DND-41 (cell line): Measurements from ENCODE around the gene ITGA6.

Experiments used
- ATAC-seq: fragments of 200-7000 bp; cut with Tn5 transposase; 3 replicates; pipeline ENCODE4 v1.9.1; 2021; ENCODE audit warnings: low read depth; ENCODE audit not compliant: insufficient read depth
- DNase-seq: peaks from one replicate; pipeline ENCODE4 v3.0.0-alpha.2; 2020
- H2AFZ ChIP-seq: 2 replicates; pipeline ENCODE4 v1.6.0; 2012; ENCODE audit warnings: low read depth, low read length
- H3K27ac ChIP-seq: 2 replicates; pipeline ENCODE4 v1.5.1; 2012; ENCODE audit warnings: low read length, inconsistent platforms
- H3K27me3 ChIP-seq: fragments of 200-600 bp; sonication (generic); 2 replicates; pipeline ENCODE4 v1.6.0; 2012; ENCODE audit warnings: low read length, mild to moderate bottlenecking, inconsistent platforms; ENCODE audit not compliant: insufficient read depth, poor library complexity
- H3K36me3 ChIP-seq: 2 replicates; pipeline ENCODE4 v1.5.1; 2012; ENCODE audit warnings: low read length, inconsistent platforms; ENCODE audit not compliant: insufficient read depth
- H3K4me1 ChIP-seq: 2 replicates; pipeline ENCODE4 v1.5.1; 2012; ENCODE audit warnings: mild to moderate bottlenecking, low read length; ENCODE audit not compliant: insufficient read depth
- H3K4me2 ChIP-seq: 2 replicates; pipeline ENCODE4 v1.6.0; 2012; ENCODE audit warnings: mild to moderate bottlenecking, moderate library complexity, low read length, inconsistent platforms; ENCODE audit not compliant: insufficient read depth
- H3K4me3 ChIP-seq, 2 experiments: fragments of 200-600 bp in 1 of 2; shearing (Covaris generic) in 1 of 2; 2 replicates each; pipeline ENCODE4 v1.5.1; 2012 to 2016; ENCODE audit warnings: inconsistent platforms in 2 of 2, low read length in 2 of 2, mild to moderate bottlenecking in 2 of 2, low read depth in 1 of 2, moderate library complexity in 1 of 2
- H3K79me2 ChIP-seq: 2 replicates; pipeline ENCODE4 v1.6.0; 2012; ENCODE audit warnings: low read length, inconsistent platforms; ENCODE audit not compliant: insufficient read depth
- H3K9ac ChIP-seq: 2 replicates; pipeline ENCODE4 v1.6.0; 2012; ENCODE audit warnings: low read depth, mild to moderate bottlenecking, inconsistent platforms, low read length, moderate library complexity
- H3K9me3 ChIP-seq: 2 replicates; pipeline ENCODE4 v1.5.1; 2012; ENCODE audit warnings: low read length, moderate library complexity, mild to moderate bottlenecking, inconsistent platforms; ENCODE audit not compliant: insufficient read depth, severe bottlenecking
- H4K20me1 ChIP-seq: 2 replicates; pipeline ENCODE4 v1.6.0; 2012; ENCODE audit warnings: low read length; ENCODE audit not compliant: insufficient read depth
- EZH2 ChIP-seq: IDR thresholded peaks from 3 replicates; pipeline ENCODE4 v1.6.1; 2012; ENCODE audit warnings: borderline replicate concordance, low read depth, mild to moderate bottlenecking, moderate library complexity, low read length, inconsistent platforms; ENCODE audit not compliant: severe bottlenecking
- TF ChIP-seq, protein P1 (sequence below): IDR thresholded peaks from 2 replicates; pipeline ENCODE4 v1.5.1; 2012; ENCODE audit warnings: borderline replicate concordance, low read length, moderate library complexity, mild to moderate bottlenecking; ENCODE audit not compliant: poor library complexity, severe bottlenecking; ENCODE audit errors: extremely low read depth

The ITGA6 gene

DNA sequence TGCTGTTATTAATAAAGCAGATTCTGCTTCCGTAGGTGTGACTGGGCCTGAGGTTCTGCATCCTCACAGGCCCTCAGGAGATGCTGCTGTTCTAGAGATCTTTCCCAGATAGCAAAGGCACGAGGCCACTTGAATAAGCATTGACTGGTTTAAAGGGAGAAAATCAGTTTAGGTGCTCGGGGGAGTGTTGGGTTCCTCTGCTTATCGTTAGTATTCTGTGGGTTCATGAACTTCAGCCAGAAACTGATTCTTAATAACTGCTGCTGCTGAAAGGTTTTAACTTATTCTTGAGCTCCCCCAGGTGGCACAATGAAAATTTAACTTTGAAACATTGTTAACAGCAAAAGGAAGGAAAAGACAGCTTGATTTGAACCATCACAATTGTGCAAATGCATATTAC is 56.9 kb downstream of the ITGA6 start:
- Histone ChIP-seq H2AFZ (no peak overlapping the region), H3K4me2 (no peak overlapping the region), H3K36me3 (0 out of 2 replicates have a peak, but pooled peaks cover 4% of the 10 kb centered on the region), H3K4me3 (no peak overlapping the region), H3K27ac (no peak overlapping the region), H3K9ac (no peak overlapping the region), H3K9me3 (no peaks in the 10 kb centered on the region), H3K4me1 (no peaks in the 10 kb centered on the region), H3K27me3 (no peaks in the 10 kb centered on the region), H4K20me1 (no peaks in the 10 kb centered on the region), H3K79me2 (no peaks in the 10 kb centered on the region)
- DNase-seq (no peak), ATAC-seq (no peak)
- TF ChIP-seq, protein P1, sequence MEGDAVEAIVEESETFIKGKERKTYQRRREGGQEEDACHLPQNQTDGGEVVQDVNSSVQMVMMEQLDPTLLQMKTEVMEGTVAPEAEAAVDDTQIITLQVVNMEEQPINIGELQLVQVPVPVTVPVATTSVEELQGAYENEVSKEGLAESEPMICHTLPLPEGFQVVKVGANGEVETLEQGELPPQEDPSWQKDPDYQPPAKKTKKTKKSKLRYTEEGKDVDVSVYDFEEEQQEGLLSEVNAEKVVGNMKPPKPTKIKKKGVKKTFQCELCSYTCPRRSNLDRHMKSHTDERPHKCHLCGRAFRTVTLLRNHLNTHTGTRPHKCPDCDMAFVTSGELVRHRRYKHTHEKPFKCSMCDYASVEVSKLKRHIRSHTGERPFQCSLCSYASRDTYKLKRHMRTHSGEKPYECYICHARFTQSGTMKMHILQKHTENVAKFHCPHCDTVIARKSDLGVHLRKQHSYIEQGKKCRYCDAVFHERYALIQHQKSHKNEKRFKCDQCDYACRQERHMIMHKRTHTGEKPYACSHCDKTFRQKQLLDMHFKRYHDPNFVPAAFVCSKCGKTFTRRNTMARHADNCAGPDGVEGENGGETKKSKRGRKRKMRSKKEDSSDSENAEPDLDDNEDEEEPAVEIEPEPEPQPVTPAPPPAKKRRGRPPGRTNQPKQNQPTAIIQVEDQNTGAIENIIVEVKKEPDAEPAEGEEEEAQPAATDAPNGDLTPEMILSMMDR, result peak; percentile 55
- TF ChIP-seq EZH2, result no peak

DNA sequence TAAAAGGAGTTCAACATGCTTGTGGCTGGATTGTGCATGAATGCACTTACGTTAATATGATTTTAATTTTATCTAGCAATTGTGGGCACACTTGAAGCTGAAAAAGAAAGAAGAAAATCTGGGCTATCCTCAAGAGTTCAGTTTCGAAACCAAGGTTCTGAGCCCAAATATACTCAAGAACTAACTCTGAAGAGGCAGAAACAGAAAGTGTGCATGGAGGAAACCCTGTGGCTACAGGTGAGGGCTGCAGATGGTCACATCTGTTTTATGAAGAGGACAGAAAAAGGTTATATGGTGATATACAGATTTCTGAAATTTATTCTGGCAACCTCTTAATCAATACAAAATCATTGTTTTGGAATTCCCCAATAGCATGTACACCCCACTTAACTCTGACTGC is 57.3 kb downstream of the ITGA6 start:
- 0 out of 2 replicates have a peak, but pooled peaks cover 4% of the 10 kb centered on the region for H3K36me3 ChIP-seq
- H3K27me3 ChIP-seq, result no peaks in the 10 kb centered on the region
- H3K4me2 ChIP-seq, result no peak overlapping the region
- H3K9ac ChIP-seq, result no peak overlapping the region
- ATAC-seq (no peak), DNase-seq (no peak)
- TF ChIP-seq, protein P1, result no peak
- TF ChIP-seq EZH2, result no peak
- H4K20me1 ChIP-seq, result no peaks in the 10 kb centered on the region
- H3K9me3 ChIP-seq, result no peaks in the 10 kb centered on the region
- H2AFZ ChIP-seq, result no peak overlapping the region
- H3K4me3 ChIP-seq, result no peak overlapping the region
- no peak overlapping the region for H3K27ac ChIP-seq
- no peaks in the 10 kb centered on the region for H3K79me2 ChIP-seq
- no peaks in the 10 kb centered on the region for H3K4me1 ChIP-seq

DNA sequence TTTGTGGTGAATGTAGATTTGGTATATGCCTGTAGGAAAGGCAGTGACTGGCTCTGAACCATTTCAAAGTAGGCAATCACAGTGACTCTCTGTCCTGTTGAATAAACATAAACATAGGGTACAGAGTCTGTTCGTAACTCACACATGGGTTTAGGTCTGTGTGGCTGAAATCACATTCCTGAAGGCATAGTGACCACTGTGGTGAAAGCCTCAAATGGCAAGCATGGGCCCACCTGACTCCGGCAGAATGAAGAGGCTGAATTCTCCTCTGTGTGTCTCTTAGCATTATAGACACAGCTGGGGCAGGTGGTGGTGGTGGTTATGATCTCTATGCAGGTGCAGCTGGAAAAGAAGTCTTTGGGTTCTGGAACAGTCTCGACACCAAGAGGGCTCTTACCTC is 61.2 kb downstream of the ITGA6 start:
- ATAC-seq, result no peak
- H3K4me2 ChIP-seq, result no peak overlapping the region

More for the DNA sequence above, 61.2 kb downstream of the ITGA6 start:
- Histone ChIP-seq H3K36me3 (0 out of 2 replicates have a peak, but pooled peaks cover 4% of the 10 kb centered on the region), H3K27me3 (no peaks in the 10 kb centered on the region), H3K9me3 (no peaks in the 10 kb centered on the region), H3K79me2 (no peaks in the 10 kb centered on the region), H3K9ac (no peak overlapping the region), H4K20me1 (no peaks in the 10 kb centered on the region), H3K27ac (no peak overlapping the region), H3K4me3 (no peak overlapping the region), H2AFZ (no peak overlapping the region), H3K4me1 (no peaks in the 10 kb centered on the region)
- no peak for TF ChIP-seq EZH2
- TF ChIP-seq, protein P1, result no peak
- no peak for DNase-seq
